Right lobe of liver (tissue), 6 donors: ENCODE measurements around the gene ZFR2. TPM values are rescaled to one million over a fixed set of nuclear protein-coding genes. Genes with fewer than 3 reads are reported as not detected.

Experiments used
- ATAC-seq, 4 donors: fragments of 200-7000 bp; cut with Tn5 transposase; one replicate each; pipeline ENCODE4 v1.9.1; 2020; ENCODE audit warnings: mild to moderate bottlenecking in 4 of 4, moderate library complexity in 4 of 4
- DNase-seq, 3 donors: peaks; one replicate each; pipeline ENCODE4 v3.0.0-alpha.2; 2020
- H3K27ac ChIP-seq, 3 donors: fragments of 200-600 bp; one replicate each; pipeline ENCODE4 v1.8.0; 2022
- H3K27me3 ChIP-seq, 2 donors: fragments of 200-600 bp; one replicate each; pipeline ENCODE4 v1.8.0; 2022
- H3K36me3 ChIP-seq, 4 donors: fragments of 200-600 bp; sonication (generic) in 1 of 4; one replicate each; pipeline versions ENCODE4 v1.5.1 to v1.8.0; 2017 to 2022; ENCODE audit warnings: control low read depth in 1 of 4
- H3K4me1 ChIP-seq, 4 donors: fragments of 200-600 bp; sonication (generic) in 1 of 4; one replicate each; pipeline versions ENCODE4 v1.5.1 to v1.8.0; 2017 to 2022; ENCODE audit warnings: control low read depth in 1 of 4
- H3K4me3 ChIP-seq, 3 donors: fragments of 200-600 bp; one replicate each; pipeline ENCODE4 v1.8.0; 2022
- H3K9me3 ChIP-seq, 4 donors: fragments of 200-600 bp; sonication (generic) in 1 of 4; one replicate each; pipeline versions ENCODE4 v1.5.1 to v1.8.0; 2017 to 2022; ENCODE audit warnings: control low read depth in 1 of 4
- POLR2A ChIP-seq: fragments of 450-650 bp; IDR thresholded peaks from one replicate; pipeline ENCODE4 v1.6.1; 2017; ENCODE audit warnings: antibody characterized with exemption, mild to moderate bottlenecking
- WGBS: methylation state at CpG from one replicate; pipeline ENCODE4 v1.1.6; 2018; ENCODE audit warnings: low coverage, low lambda C conversion rate; ENCODE audit not compliant: insufficient coverage; ENCODE audit errors: missing lambda C conversion rate; 5-methylcytosine and 5-hydroxymethylcytosine counted together
- intact Hi-C, 2 donors: fragments of 100-400 bp; cut with DNase I; formaldehyde crosslinking; loops; one replicate each; pipeline versions ENCODE4 v1.11.2 to v1.14.1; 2022
- total RNA-seq, 6 experiments: library from RNA; depleted of rRNA in 2 of 6; stranded (reverse); fragments of >200 nt in 2 of 6; fragmentation: NEBNext Ultra II Directional in 3 of 6; extraction: Animal tissue kit (Norgen Biotek cat#: 25700) in 3 of 6; gene quantifications; one replicate each; pipeline versions ENCODE4 v1.1.0 to v1.2.4, GENCODE V29; 2016 to 2023
- TF ChIP-seq, protein P1 (sequence below), 4 donors: fragments of 200-600 bp in 3 of 4; fragments of 450-650 bp in 1 of 4; IDR thresholded peaks; one replicate each; pipeline versions ENCODE4 v1.5.1 to v1.8.0; 2016 to 2022; ENCODE audit warnings: antibody characterized with exemption in 4 of 4, mild to moderate bottlenecking in 2 of 4
- donor health status: DM: no; HTN: yes; CAD: no.
- donor health status: DM: no; HTN: no; CAD: no.
- donor health status: DM: no; HTN: no; CAD: no.
- donor health status: DM: no; HTN: yes; CAD: no.
- donor health status: DM: no; HTN: yes; CAD: no.

ZFR2 gene
- total RNA-seq, 6 experiments from 2014 or later: not detected

DNA sequence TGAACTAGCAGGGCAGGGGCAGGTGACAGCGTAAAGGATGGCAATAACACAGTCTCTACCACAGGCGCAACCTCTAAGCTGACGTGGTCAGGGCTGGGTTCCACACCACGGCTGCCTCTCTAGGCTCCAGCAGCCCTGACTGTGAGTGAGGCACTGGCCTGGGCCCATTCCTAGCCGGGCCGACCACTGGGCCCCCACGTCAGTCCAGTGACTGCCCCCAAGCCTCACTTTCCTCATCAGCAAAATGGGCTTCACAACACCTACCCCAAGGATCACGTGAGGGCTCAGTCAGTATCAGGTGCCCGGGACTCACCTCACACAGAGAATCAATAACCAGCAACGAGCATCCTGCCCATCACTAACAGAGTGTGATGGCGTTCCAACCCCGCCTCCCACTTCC is 5.2 kb downstream of the ZFR2 start:
- DNase-seq (no peak), ATAC-seq (peak in 1 of 4 donors; percentile 18)
- WGBS: 29% methylated on average over 5 of the region's 12 CpGs
- Histone ChIP-seq H3K4me3 (no peak overlapping the region), H3K27ac (no peak overlapping the region), H3K36me3 (no peaks in the 10 kb centered on the region), H3K27me3 (peaks cover 0 to 5% of the 10 kb centered on the region in 2 donors), H3K4me1 (no peaks in the 10 kb centered on the region), H3K9me3 (no peaks in the 10 kb centered on the region)
- TF ChIP-seq, protein P1, sequence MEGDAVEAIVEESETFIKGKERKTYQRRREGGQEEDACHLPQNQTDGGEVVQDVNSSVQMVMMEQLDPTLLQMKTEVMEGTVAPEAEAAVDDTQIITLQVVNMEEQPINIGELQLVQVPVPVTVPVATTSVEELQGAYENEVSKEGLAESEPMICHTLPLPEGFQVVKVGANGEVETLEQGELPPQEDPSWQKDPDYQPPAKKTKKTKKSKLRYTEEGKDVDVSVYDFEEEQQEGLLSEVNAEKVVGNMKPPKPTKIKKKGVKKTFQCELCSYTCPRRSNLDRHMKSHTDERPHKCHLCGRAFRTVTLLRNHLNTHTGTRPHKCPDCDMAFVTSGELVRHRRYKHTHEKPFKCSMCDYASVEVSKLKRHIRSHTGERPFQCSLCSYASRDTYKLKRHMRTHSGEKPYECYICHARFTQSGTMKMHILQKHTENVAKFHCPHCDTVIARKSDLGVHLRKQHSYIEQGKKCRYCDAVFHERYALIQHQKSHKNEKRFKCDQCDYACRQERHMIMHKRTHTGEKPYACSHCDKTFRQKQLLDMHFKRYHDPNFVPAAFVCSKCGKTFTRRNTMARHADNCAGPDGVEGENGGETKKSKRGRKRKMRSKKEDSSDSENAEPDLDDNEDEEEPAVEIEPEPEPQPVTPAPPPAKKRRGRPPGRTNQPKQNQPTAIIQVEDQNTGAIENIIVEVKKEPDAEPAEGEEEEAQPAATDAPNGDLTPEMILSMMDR (IDR thresholded peaks at IDR 0.05): no peak
- TF ChIP-seq POLR2A: no peak
- intact Hi-C loops: no loop called here

DNA sequence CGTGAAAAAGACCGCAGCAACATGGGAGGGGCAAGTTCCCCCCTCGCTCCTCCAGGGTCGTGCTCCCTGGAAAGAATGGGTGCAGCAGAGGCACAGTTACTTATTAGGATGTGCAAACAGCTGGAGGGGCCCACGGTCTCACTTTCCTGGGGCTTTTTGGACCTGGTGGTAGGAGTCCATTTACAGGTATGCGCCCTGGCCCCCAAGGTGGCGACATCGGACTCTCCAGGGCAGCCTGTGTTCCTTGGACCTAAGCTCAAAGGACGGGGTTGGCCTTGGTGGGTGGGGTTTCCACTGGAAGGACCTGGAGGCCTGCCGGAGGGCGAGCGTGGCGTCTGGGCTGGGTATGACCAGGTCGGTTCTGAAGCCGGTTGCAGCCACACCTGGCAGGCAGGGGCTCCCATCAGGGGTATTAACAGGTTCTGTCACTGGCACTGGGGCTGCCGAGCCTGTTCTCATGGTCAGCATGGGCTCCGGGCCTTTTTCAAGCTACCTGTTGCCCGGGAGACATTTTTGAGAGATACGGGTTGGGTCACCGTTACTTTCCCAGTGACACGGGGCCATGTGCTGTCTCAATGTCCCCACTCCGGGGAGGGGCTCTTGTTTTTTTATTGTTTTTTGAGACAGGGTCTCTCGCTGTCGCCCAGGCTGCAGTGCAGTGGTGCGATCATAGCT is 5.9 kb downstream of the ZFR2 start:
- intact Hi-C loops: no loop called here
- Histone ChIP-seq H3K36me3 (no peaks in the 10 kb centered on the region), H3K4me1 (no peaks in the 10 kb centered on the region), H3K27me3 (peaks cover 0 to 2% of the 10 kb centered on the region in 2 donors), H3K9me3 (no peaks in the 10 kb centered on the region), H3K27ac (no peak overlapping the region), H3K4me3 (no peak overlapping the region)
- TF ChIP-seq POLR2A: no peak
- TF ChIP-seq, protein P1 (IDR thresholded peaks at IDR 0.05): no peak
- no peak for ATAC-seq
- 52% methylated on average over 12 of the region's 25 CpGs for WGBS
- DNase-seq: no peak

DNA sequence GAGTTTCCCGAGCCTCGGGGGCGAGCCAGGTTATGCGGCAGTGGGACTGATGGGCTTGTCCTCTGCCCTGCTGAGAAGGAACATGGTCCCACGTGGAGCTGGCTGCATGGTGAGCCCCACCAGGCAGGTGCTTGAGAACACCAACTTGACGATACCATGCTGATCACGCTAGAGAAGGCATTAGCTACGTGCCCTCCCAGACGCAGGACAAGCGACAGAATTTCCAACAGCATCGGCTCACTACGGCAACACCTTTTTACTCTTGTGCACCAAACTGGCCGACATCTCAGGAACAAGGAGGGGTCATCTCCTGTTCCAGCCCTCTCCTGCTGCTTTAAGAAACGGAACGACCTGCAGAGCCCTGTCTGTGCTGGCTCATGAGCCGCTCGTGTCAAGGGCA is 8.3 kb downstream of the ZFR2 start:
- Histone ChIP-seq H3K36me3 (no peaks in the 10 kb centered on the region), H3K4me3 (no peak overlapping the region), H3K27ac (no peak overlapping the region), H3K4me1 (no peaks in the 10 kb centered on the region), H3K27me3 (no peaks in the 10 kb centered on the region), H3K9me3 (no peaks in the 10 kb centered on the region)
- ATAC-seq: no peak
- WGBS: 45% methylated on average over 5 of the region's 17 CpGs
- TF ChIP-seq, protein P1 (IDR thresholded peaks at IDR 0.05): no peak
- no peak for TF ChIP-seq POLR2A
- intact Hi-C loops: no loop called here
- no peak for DNase-seq

DNA sequence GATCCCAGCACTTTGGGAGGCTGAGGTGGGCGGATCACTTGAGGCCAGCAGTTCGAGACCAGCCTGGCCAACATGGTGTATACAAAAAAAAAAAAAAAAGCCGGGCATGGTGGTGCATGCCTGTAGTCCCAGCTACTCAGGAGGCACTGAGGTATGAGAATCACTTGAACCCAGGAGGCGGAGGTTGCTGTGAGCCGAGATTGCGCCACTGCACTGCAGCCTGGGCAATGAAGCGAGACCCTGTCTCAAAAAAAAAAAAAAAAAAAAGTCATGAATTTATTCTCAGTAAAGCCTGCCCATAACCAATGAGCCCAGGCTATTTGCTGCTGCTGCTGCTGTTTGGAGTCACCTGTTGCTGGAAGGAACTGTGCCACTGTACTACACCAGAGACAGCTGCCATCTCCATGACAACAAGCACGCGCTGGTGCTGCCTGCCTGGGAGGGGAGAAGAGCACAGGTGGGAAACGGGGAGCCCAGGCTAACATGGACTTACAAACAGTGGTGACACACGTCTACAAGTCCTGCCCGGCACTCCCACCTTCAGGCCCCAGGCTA is 11.3 kb downstream of the ZFR2 start:
- intact Hi-C loops: loop anchor here (5.0 to 10.0 kb wide), 2 partner anchors 350 to 357 kb away; no protein-coding TSS in a partner anchor
- TF ChIP-seq, protein P1 (IDR thresholded peaks at IDR 0.05): no peak
- no peak for TF ChIP-seq POLR2A

More for the DNA sequence above, 11.3 kb downstream of the ZFR2 start:
- Histone ChIP-seq H3K9me3 (no peaks in the 10 kb centered on the region), H3K4me3 (no peak overlapping the region), H3K36me3 (no peaks in the 10 kb centered on the region), H3K4me1 (no peaks in the 10 kb centered on the region), H3K27ac (no peak overlapping the region), H3K27me3 (no peaks in the 10 kb centered on the region)
- ATAC-seq (no peak), DNase-seq (no peak)
- WGBS: 70% methylated on average over 2 of the region's 12 CpGs
